HCT116 (cell line): Measurements from ENCODE around the gene UTS2. TPM values are rescaled to one million over a fixed set of nuclear protein-coding genes. Genes with fewer than 3 reads are reported as not detected.

Experiments used
- ATAC-seq: fragments of 200-7000 bp; cut with Tn5 transposase; 2 replicates; pipeline ENCODE4 v1.9.1; 2020; ENCODE audit warnings: mild to moderate bottlenecking, moderate library complexity
- BruUV-seq: library from RNA; stranded (reverse); fragments of 400-500 nt; replicated peaks from 2 replicates; lab custom pipeline; 2021; lab: Mats Ljungman, UMichigan
- CTCF ChIA-PET: fragments of 300-600 bp; sonication (Branson Sonifier 250); formaldehyde crosslinking; loops from one replicate; lab custom pipeline; 2021; ENCODE audit warnings: antibody characterized with exemption; lab: Charles Lee
- POLR2A ChIA-PET: fragments of 300-600, 350-600 bp; sonication (Branson Sonifier 250); formaldehyde crosslinking; loops from one replicate; lab custom pipeline; 2021; ENCODE audit warnings: antibody characterized with exemption; lab: Charles Lee
- RAD21 ChIA-PET, 2 experiments: fragments of 300-600 bp; sonication (Branson Sonifier 250); formaldehyde crosslinking; loops; one replicate each; lab custom pipeline; 2023; ENCODE audit warnings: low total read pairs in 2 of 2; ENCODE audit not compliant: uncharacterized antibody in 2 of 2, unreplicated experiment in 2 of 2, low non-redundant PET in 1 of 2; lab: Charles Lee
- DNase-seq: peaks from one replicate; pipeline ENCODE4 v3.0.0-alpha.2; 2010; ENCODE audit warnings: low read depth, low spot score
- H2AFZ ChIP-seq: fragments of 200-600 bp; shearing (Covaris generic), sonication (generic); 2 replicates; pipeline ENCODE4 v1.6.1; 2017; ENCODE audit warnings: low read depth, mixed run types, mixed read lengths, antibody characterized with exemption, low read length; ENCODE audit not compliant: poor library complexity, severe bottlenecking
- H3K27ac ChIP-seq: 2 replicates; pipeline ENCODE4 v1.5.1; 2012; ENCODE audit warnings: low read depth, low read length
- H3K27me3 ChIP-seq: fragments of 200-600 bp; sonication (generic); 2 replicates; pipeline ENCODE4 v1.6.1; 2016; ENCODE audit warnings: mixed run types, low read length, mixed read lengths; ENCODE audit not compliant: insufficient read depth
- H3K36me3 ChIP-seq, 2 experiments: fragments of 200-500 bp in 1 of 2; fragments of 200-600 bp in 1 of 2; sonication (Bioruptor generic) in 1 of 2; sonication (generic) in 1 of 2; 2 replicates each; pipeline versions ENCODE4 v1.5.1 to v1.6.1; 2014 to 2016; ENCODE audit warnings: low read length in 2 of 2, inconsistent platforms in 1 of 2, mixed read lengths in 1 of 2, mixed run types in 1 of 2; ENCODE audit not compliant: insufficient read depth in 2 of 2, control insufficient read depth in 1 of 2
- H3K4me1 ChIP-seq, 2 experiments: fragments of 200-600 bp in 1 of 2; sonication (generic) in 1 of 2; 2 replicates each; pipeline versions ENCODE4 v1.5.1 to v1.6.1; 2012 to 2017; ENCODE audit warnings: low read length in 2 of 2, inconsistent platforms in 1 of 2, mild to moderate bottlenecking in 1 of 2, mixed read lengths in 1 of 2, mixed run types in 1 of 2, moderate library complexity in 1 of 2; ENCODE audit not compliant: insufficient read depth in 2 of 2, control insufficient read depth in 1 of 2
- H3K4me2 ChIP-seq: fragments of 200-600 bp; sonication (generic); 2 replicates; pipeline ENCODE4 v1.6.1; 2017; ENCODE audit warnings: mixed run types, low read length, mixed read lengths
- H3K4me3 ChIP-seq, 2 experiments: fragments of 200-600 bp in 1 of 2; sonication (generic) in 1 of 2; replicated peaks in 1 of 2; 2 replicates each; pipeline ENCODE4 v1.5.1; 2011 to 2016; ENCODE audit warnings: low read length in 2 of 2, control low read depth in 1 of 2, low read depth in 1 of 2, mild to moderate bottlenecking in 1 of 2, mixed read lengths in 1 of 2, mixed run types in 1 of 2
- H3K79me2 ChIP-seq: fragments of 200-600 bp; sonication (generic); 2 replicates; pipeline ENCODE4 v1.6.1; 2017; ENCODE audit warnings: mild to moderate bottlenecking, mixed run types, low read length, moderate library complexity, mixed read lengths; ENCODE audit not compliant: insufficient read depth
- H3K9ac ChIP-seq: fragments of 200-600 bp; sonication (generic); 2 replicates; pipeline ENCODE4 v1.6.1; 2016; ENCODE audit warnings: low read length, mixed read lengths
- H3K9me2 ChIP-seq: fragments of 200-600 bp; sonication (generic), shearing (Covaris generic); 2 replicates; pipeline ENCODE4 v1.6.1; 2017; ENCODE audit warnings: mixed run types, mild to moderate bottlenecking, moderate library complexity; ENCODE audit not compliant: insufficient read depth
- H3K9me3 ChIP-seq, 2 experiments: fragments of 200-500 bp in 1 of 2; fragments of 200-600 bp in 1 of 2; sonication (Bioruptor generic) in 1 of 2; sonication (generic) in 1 of 2; 2 replicates each; pipeline ENCODE4 v1.6.1; 2014 to 2017; ENCODE audit warnings: low read length in 2 of 2, mixed read lengths in 2 of 2, inconsistent platforms in 1 of 2, low read depth in 1 of 2, mild to moderate bottlenecking in 1 of 2, mixed run types in 1 of 2, moderate library complexity in 1 of 2; ENCODE audit not compliant: control insufficient read depth in 1 of 2, insufficient read depth in 1 of 2
- H4K20me1 ChIP-seq: fragments of 200-600 bp; sonication (generic), shearing (Covaris generic); 2 replicates; pipeline ENCODE4 v1.6.1; 2017; ENCODE audit warnings: mixed run types, mild to moderate bottlenecking, moderate library complexity; ENCODE audit not compliant: insufficient read depth
- ATF3 ChIP-seq: IDR thresholded peaks from 2 replicates; pipeline ENCODE4 v1.6.1; 2012
- CBX3 ChIP-seq: IDR thresholded peaks from 2 replicates; pipeline ENCODE4 v1.6.1; 2012; ENCODE audit warnings: low read depth
- CEBPB ChIP-seq: IDR thresholded peaks from 2 replicates; pipeline ENCODE4 v1.6.1; 2012; ENCODE audit warnings: low read depth
- CTCF ChIP-seq, 3 experiments: fragments of 200-600 bp in 1 of 3; sonication (generic) in 1 of 3; IDR thresholded peaks in 2 of 3; conservative IDR thresholded peaks in 1 of 3; 2 replicates each; pipeline ENCODE4 v1.5.1; 2012 to 2017; ENCODE audit warnings: low read depth in 2 of 3, low read length in 2 of 3, antibody characterized with exemption in 1 of 3, borderline replicate concordance in 1 of 3, control low read depth in 1 of 3, mild to moderate bottlenecking in 1 of 3, mixed read lengths in 1 of 3, mixed run types in 1 of 3, moderate library complexity in 1 of 3; ENCODE audit not compliant: insufficient read depth in 1 of 3
- EGR1 ChIP-seq: IDR thresholded peaks from 2 replicates; pipeline ENCODE4 v1.6.1; 2012; ENCODE audit warnings: low read depth
- ELF1 ChIP-seq: IDR thresholded peaks from 2 replicates; pipeline ENCODE4 v1.6.1; 2012; ENCODE audit warnings: low read depth, borderline replicate concordance
- EZH2phosphoT487 ChIP-seq: fragments of 200-600 bp; IDR thresholded peaks from 2 replicates; pipeline ENCODE4 v1.6.1; 2018; ENCODE audit warnings: antibody characterized with exemption, borderline replicate concordance
- FOSL1 ChIP-seq: IDR thresholded peaks from 2 replicates; pipeline ENCODE4 v1.6.1; 2012; ENCODE audit warnings: low read depth
- JUND ChIP-seq: IDR thresholded peaks from 2 replicates; pipeline ENCODE4 v1.6.1; 2012
- MAX ChIP-seq: IDR thresholded peaks from 2 replicates; pipeline ENCODE4 v1.6.1; 2012
- POLR2A ChIP-seq: IDR thresholded peaks from 2 replicates; pipeline ENCODE4 v1.7.0; 2011; ENCODE audit warnings: borderline replicate concordance; ENCODE audit not compliant: insufficient read depth, insufficient read length; ENCODE audit errors: extremely low read depth
- POLR2AphosphoS5 ChIP-seq: IDR thresholded peaks from 2 replicates; pipeline ENCODE4 v1.6.1; 2011; ENCODE audit warnings: mild to moderate bottlenecking, low read depth, low read length, moderate library complexity
- RAD21 ChIP-seq: IDR thresholded peaks from 2 replicates; pipeline ENCODE4 v1.6.1; 2012; ENCODE audit warnings: low read depth, mild to moderate bottlenecking
- REST ChIP-seq: IDR thresholded peaks from 2 replicates; pipeline ENCODE4 v1.6.1; 2012; ENCODE audit warnings: low read depth
- SP1 ChIP-seq: IDR thresholded peaks from 2 replicates; pipeline ENCODE4 v1.6.1; 2012; ENCODE audit warnings: low read depth
- SRF ChIP-seq: IDR thresholded peaks from 2 replicates; pipeline ENCODE4 v1.6.1; 2012; ENCODE audit warnings: low read depth
- TCF7L2 ChIP-seq: IDR thresholded peaks from 2 replicates; pipeline ENCODE4 v1.7.0; 2011; ENCODE audit warnings: borderline replicate concordance, inconsistent platforms; ENCODE audit not compliant: insufficient read depth, insufficient read length; ENCODE audit errors: extremely low read depth
- YY1 ChIP-seq: IDR thresholded peaks from 2 replicates; pipeline ENCODE4 v1.6.1; 2011; ENCODE audit warnings: low read length, low read depth, moderate library complexity, mild to moderate bottlenecking; ENCODE audit not compliant: insufficient replicate concordance; ENCODE audit errors: extremely low read depth
- ZFX ChIP-seq: fragments of 450-650 bp; IDR thresholded peaks from 2 replicates; pipeline ENCODE4 v1.6.1; 2017
- intact Hi-C: fragments of 100-400 bp; cut with micrococcal nuclease; formaldehyde crosslinking; loops from 2 replicates; pipeline ENCODE4 v1.10.0; 2022
- total RNA-seq: library from RNA; stranded (reverse); gene quantifications from one replicate; pipeline ENCODE4 v1.2.1, GENCODE V29; 2021; ENCODE audit not compliant: unreplicated experiment

The UTS2 gene
- total RNA-seq, 1 experiment from 2014 or later, result 3.0 TPM

GRCh38 chr1:7862211-7863060 lies 9.6 kb upstream of the UTS2 start:
- Histone ChIP-seq H4K20me1 (no peaks in the 10 kb centered on the region), H3K9me2 (no peaks in the 10 kb centered on the region), H3K4me1 (no peaks in the 10 kb centered on the region), H3K4me3 (no peak overlapping the region), H3K36me3 (no peaks in the 10 kb centered on the region), H3K79me2 (no peaks in the 10 kb centered on the region), H3K27ac (no peak overlapping the region), H3K4me2 (no peak overlapping the region), H3K9me3 (no peaks in the 10 kb centered on the region), H2AFZ (no peak overlapping the region), H3K9ac (no peak overlapping the region), H3K27me3 (no peaks in the 10 kb centered on the region)
- intact Hi-C loops, result no loop called here
- ChIA-PET CTCF (no interaction called here), RAD21 (no interaction called here), POLR2A (no interaction called here)
- ATAC-seq, result no peak
- DNase-seq, result no peak
- no TSS peak for BruUV-seq
- TF ChIP-seq JUND, result no peak
- TF ChIP-seq ELF1, result no peak
- no peak for TF ChIP-seq EGR1
- no peak for TF ChIP-seq YY1
- TF ChIP-seq ZFX, result no peak
- no peak for TF ChIP-seq REST
- no peak for TF ChIP-seq RAD21
- no peak for TF ChIP-seq POLR2AphosphoS5
- no peak for TF ChIP-seq CEBPB
- TF ChIP-seq POLR2A, result no peak
- TF ChIP-seq FOSL1, result no peak
- TF ChIP-seq SP1, result no peak
- TF ChIP-seq EZH2phosphoT487, result no peak
- TF ChIP-seq TCF7L2, result no peak
- no peak for TF ChIP-seq ATF3
- no peak for TF ChIP-seq CTCF (IDR thresholded peaks at IDR 0.05 in 2 of 3, conservative IDR thresholded peaks at IDR 0.05 in 1 of 3; ENCODE audit: borderline replicate concordance in 1 of 3, insufficient read depth in 1 of 3, low read depth in 2 of 3, low read length in 2 of 3)
- TF ChIP-seq SRF, result no peak
- TF ChIP-seq CBX3, result no peak
- TF ChIP-seq MAX, result no peak
